Measurements from ENCODE around the gene TPP1.
A peak's percentile ranks its signal among the peaks of the same experiment; 100 is the strongest.

The TPP1 gene

GRCh38 chr11:6608726-6609501 is 10.3 kb downstream of the TPP1 start:
- peaks cover 8% of the 10 kb centered on the region for H3K4me1 ChIP-seq
- DNase-seq: no peak

GRCh38 chr11:6608011-6608410 is 11.2 kb downstream of the TPP1 start:
- Histone ChIP-seq H3K9me3 (no peaks in the 10 kb centered on the region), H3K36me3 (peaks cover 9% of the 10 kb centered on the region), H3K4me1 (peaks cover 8% of the 10 kb centered on the region), H3K4me3 (ENCODE audit: low read depth, low read length) (no peak overlapping the region), H3K27me3 (no peaks in the 10 kb centered on the region)
- no peak for DNase-seq
- no peak for TF ChIP-seq CTCF (IDR thresholded peaks at IDR 0.05; ENCODE audit: low read depth, low read length)

More at GRCh38 chr11:6608726-6609501, 10.3 kb downstream of the TPP1 start:
- Histone ChIP-seq H3K27me3 (no peaks in the 10 kb centered on the region), H3K9me3 (no peaks in the 10 kb centered on the region), H3K4me3 (ENCODE audit: low read depth, low read length) (no peak overlapping the region), H3K36me3 (peaks cover 9% of the 10 kb centered on the region)
- no peak for TF ChIP-seq CTCF (IDR thresholded peaks at IDR 0.05; ENCODE audit: low read depth, low read length)

- Histone ChIP-seq H3K9me3 (no peaks in the 10 kb centered on the region), H3K4me1 (peaks cover 8% of the 10 kb centered on the region), H3K36me3 (peaks cover 9% of the 10 kb centered on the region), H3K4me3 (ENCODE audit: low read depth, low read length) (no peak overlapping the region), H3K27me3 (no peaks in the 10 kb centered on the region)
- no peak for TF ChIP-seq CTCF (IDR thresholded peaks at IDR 0.05; ENCODE audit: low read depth, low read length)
- DNase-seq: no peak
Measured at GRCh38 chr11:6607190-6607795, 11.9 kb downstream of the TPP1 start.

- Histone ChIP-seq H3K4me3 (ENCODE audit: low read depth, low read length) (no peak overlapping the region), H3K36me3 (peaks cover 10% of the 10 kb centered on the region), H3K4me1 (peaks cover 8% of the 10 kb centered on the region), H3K27me3 (no peaks in the 10 kb centered on the region), H3K9me3 (no peaks in the 10 kb centered on the region)
- TF ChIP-seq CTCF (IDR thresholded peaks at IDR 0.05; ENCODE audit: low read depth, low read length): no peak
- peak; percentile 85 for DNase-seq
Measured at GRCh38 chr11:6606471-6607189, 12.6 kb downstream of the TPP1 start.

- Histone ChIP-seq H3K27me3 (no peaks in the 10 kb centered on the region), H3K4me3 (ENCODE audit: low read depth, low read length) (peak overlapping the region; percentile 85), H3K9me3 (no peaks in the 10 kb centered on the region), H3K4me1 (peaks cover 8% of the 10 kb centered on the region), H3K36me3 (peaks cover 19% of the 10 kb centered on the region)
- TF ChIP-seq CTCF (IDR thresholded peaks at IDR 0.05; ENCODE audit: low read depth, low read length): no peak
- no peak for DNase-seq
Measured at GRCh38 chr11:6604790-6605189, 14.4 kb downstream of the TPP1 start.

Measured in BE2C (cell line).